ENCODE measurements around the gene ETV3L.

DNA sequence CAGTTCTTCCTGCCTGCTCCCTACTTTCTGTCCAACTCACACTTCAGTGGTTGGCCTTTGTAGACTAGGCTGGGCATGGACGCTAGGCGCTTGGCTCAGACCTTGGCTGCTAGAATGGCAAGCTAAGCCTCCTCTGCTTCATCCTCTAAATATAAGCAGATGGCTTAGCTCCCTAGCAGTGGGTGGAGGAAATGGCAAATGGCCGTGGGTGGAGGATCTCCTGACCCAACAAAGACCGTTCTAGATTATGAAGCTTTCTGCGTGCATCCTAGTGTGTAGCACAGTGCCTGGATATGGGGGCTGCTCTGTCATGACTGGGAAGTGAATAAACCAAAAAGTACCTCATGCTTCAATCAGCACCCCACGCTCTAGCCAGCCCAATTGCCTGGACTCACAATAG, 10.4 kb upstream of the ETV3L start:
- TF ChIP-seq ZNF398 (tag by site-specific recombination; IDR thresholded peaks at IDR 0.05): no peak
- no peak for TF ChIP-seq ZNF747 (tag by site-specific recombination; IDR thresholded peaks at IDR 0.05)
- no peak for TF ChIP-seq ZBTB6 (tag by site-specific recombination; IDR thresholded peaks at IDR 0.05)
- TF ChIP-seq ZNF391 (tag by site-specific recombination; IDR thresholded peaks at IDR 0.05; ENCODE audit: borderline replicate concordance, low read depth): no peak
- no peak for TF ChIP-seq ZBTB7A (tag by site-specific recombination; IDR thresholded peaks at IDR 0.05; ENCODE audit: low read depth)
- TF ChIP-seq ZNF792 (tag by site-specific recombination; IDR thresholded peaks at IDR 0.05): no peak

Measured in HEK293 (cell line).